Stimulated activated CD4-positive, alpha-beta T cell treated with anti-CD3 and anti-CD28 coated beads, Interleukin-4, amount 100 ng/mL, for 48 hours (primary cell): ENCODE measurements around the gene GMEB2.
"Not testable (repeated sequence)": the region's sequence is repeated elsewhere in the genome, so short reads cannot be mapped to it uniquely, and the experiment has no call there.

Experiments
- DNase-seq, 2 donors: peaks; one replicate each; pipeline ENCODE4 v3.0.0-alpha.2; 2020; ENCODE audit warnings: low read depth in 2 of 2

GMEB2 gene

GRCh38 chr20:63613863-63614594, 12.9 kb downstream of the GMEB2 start:
- not testable (repeated sequence) for DNase-seq

- no peak for DNase-seq
These were observed 14.5 kb downstream of the GMEB2 start for GRCh38 chr20:63612276-63612931.

GRCh38 chr20:63611646-63612045, 15.3 kb downstream of the GMEB2 start:
- no peak for DNase-seq

- no peak for DNase-seq
These were observed 16.1 kb downstream of the GMEB2 start for GRCh38 chr20:63610581-63611435.

- DNase-seq: no peak
These were observed 20.2 kb downstream of the GMEB2 start for GRCh38 chr20:63606686-63607085.

- DNase-seq: no peak
These were observed 24.6 kb downstream of the GMEB2 start for GRCh38 chr20:63602321-63602720.

GRCh38 chr20:63601679-63602078, 25.2 kb downstream of the GMEB2 start:
- not testable (repeated sequence) for DNase-seq

- DNase-seq: no peak
These were observed 27.4 kb downstream of the GMEB2 start for GRCh38 chr20:63599396-63600050.

- no peak for DNase-seq
These were observed 28.2 kb downstream of the GMEB2 start for GRCh38 chr20:63598479-63599395.

- DNase-seq: no peak
These were observed 29.0 kb downstream of the GMEB2 start for GRCh38 chr20:63597651-63598478.

- no peak for DNase-seq
These were observed 30.5 kb downstream of the GMEB2 start for GRCh38 chr20:63596423-63596822.

- DNase-seq: no peak
These were observed 31.3 kb downstream of the GMEB2 start for GRCh38 chr20:63595416-63596127.

GRCh38 chr20:63594043-63594561, 32.8 kb downstream of the GMEB2 start:
- no peak for DNase-seq

- DNase-seq: no peak
These were observed 34.2 kb downstream of the GMEB2 start for GRCh38 chr20:63592661-63593060.

GRCh38 chr20:63591786-63592355, 35.0 kb downstream of the GMEB2 start:
- DNase-seq: no peak

GRCh38 chr20:63591147-63591533, 35.8 kb downstream of the GMEB2 start:
- DNase-seq: no peak

GRCh38 chr20:63590218-63591146, 36.4 kb downstream of the GMEB2 start:
- no peak for DNase-seq
